SU-DHL-6 (cell line): ENCODE measurements around the gene SLX4IP.

Experiments
- EZH2phosphoT487 ChIP-seq: fragments of 200-600 bp; sonication (generic), shearing (Covaris generic); conservative IDR thresholded peaks from 2 replicates; pipeline ENCODE4 v1.6.1; 2018; ENCODE audit warnings: mild to moderate bottlenecking, antibody characterized with exemption, low read length, moderate library complexity, mixed read lengths
- TF ChIP-seq, protein P1 (sequence below): fragments of 200-600 bp; sonication (generic); IDR thresholded peaks from one replicate; pipeline ENCODE4 v1.5.1; 2017; ENCODE audit warnings: antibody characterized with exemption, mild to moderate bottlenecking, low read length, moderate library complexity; ENCODE audit not compliant: insufficient read depth, poor library complexity, severe bottlenecking

DNA sequence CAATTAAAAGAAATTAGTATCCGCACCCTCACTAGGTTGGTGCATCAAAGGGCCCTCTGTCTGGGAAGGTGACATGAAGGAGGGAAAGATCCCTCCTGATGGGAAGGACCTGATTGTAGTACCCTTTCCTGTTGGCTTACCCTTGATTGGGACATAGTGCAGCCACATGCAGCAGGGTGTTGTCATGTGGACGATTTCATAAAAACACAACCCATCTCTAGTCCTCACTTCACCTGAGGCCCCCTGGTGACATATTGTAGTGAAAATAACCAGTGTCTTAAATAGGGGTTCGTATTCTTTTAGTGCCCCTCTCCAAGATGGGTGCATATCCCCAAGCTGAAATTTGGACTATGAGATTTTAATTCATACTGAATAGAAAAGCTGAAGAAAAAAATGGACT, 97.3 kb downstream of the SLX4IP start:
- TF ChIP-seq, protein P1, sequence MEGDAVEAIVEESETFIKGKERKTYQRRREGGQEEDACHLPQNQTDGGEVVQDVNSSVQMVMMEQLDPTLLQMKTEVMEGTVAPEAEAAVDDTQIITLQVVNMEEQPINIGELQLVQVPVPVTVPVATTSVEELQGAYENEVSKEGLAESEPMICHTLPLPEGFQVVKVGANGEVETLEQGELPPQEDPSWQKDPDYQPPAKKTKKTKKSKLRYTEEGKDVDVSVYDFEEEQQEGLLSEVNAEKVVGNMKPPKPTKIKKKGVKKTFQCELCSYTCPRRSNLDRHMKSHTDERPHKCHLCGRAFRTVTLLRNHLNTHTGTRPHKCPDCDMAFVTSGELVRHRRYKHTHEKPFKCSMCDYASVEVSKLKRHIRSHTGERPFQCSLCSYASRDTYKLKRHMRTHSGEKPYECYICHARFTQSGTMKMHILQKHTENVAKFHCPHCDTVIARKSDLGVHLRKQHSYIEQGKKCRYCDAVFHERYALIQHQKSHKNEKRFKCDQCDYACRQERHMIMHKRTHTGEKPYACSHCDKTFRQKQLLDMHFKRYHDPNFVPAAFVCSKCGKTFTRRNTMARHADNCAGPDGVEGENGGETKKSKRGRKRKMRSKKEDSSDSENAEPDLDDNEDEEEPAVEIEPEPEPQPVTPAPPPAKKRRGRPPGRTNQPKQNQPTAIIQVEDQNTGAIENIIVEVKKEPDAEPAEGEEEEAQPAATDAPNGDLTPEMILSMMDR: no peak
- no peak for TF ChIP-seq EZH2phosphoT487
